Ishikawa (cell line): ENCODE results near the gene ZDHHC8.

Experiments used
- CEBPB ChIP-seq: IDR thresholded peaks from 2 replicates; pipeline ENCODE4 v1.6.1; 2012
- EGR1 ChIP-seq: IDR thresholded peaks from 2 replicates; pipeline ENCODE4 v1.6.1; 2012
- EP300 ChIP-seq: IDR thresholded peaks from 2 replicates; pipeline ENCODE4 v1.6.1; 2012; ENCODE audit warnings: borderline replicate concordance
- FOXM1 ChIP-seq: IDR thresholded peaks from 2 replicates; pipeline ENCODE4 v1.6.1; 2012; ENCODE audit warnings: low read depth, borderline replicate concordance
- MAX ChIP-seq: IDR thresholded peaks from 2 replicates; pipeline ENCODE4 v1.6.1; 2012
- RAD21 ChIP-seq: IDR thresholded peaks from 2 replicates; pipeline ENCODE4 v1.6.1; 2012; ENCODE audit warnings: low read depth
- TAF1 ChIP-seq: IDR thresholded peaks from 2 replicates; pipeline ENCODE4 v1.6.1; 2012; ENCODE audit warnings: low read depth, mild to moderate bottlenecking
- TCF12 ChIP-seq: IDR thresholded peaks from 2 replicates; pipeline ENCODE4 v1.6.1; 2012; ENCODE audit warnings: low read depth
- USF1 ChIP-seq: IDR thresholded peaks from 2 replicates; pipeline ENCODE4 v1.6.1; 2012
- YY1 ChIP-seq: IDR thresholded peaks from 2 replicates; pipeline ENCODE4 v1.6.1; 2012; ENCODE audit warnings: low read depth
- TF ChIP-seq, protein P1 (sequence below): IDR thresholded peaks from 2 replicates; pipeline ENCODE4 v1.6.1; 2012; ENCODE audit warnings: low read depth, mild to moderate bottlenecking

- TF ChIP-seq EP300 (no peak), MAX (no peak), TAF1 (0 out of 2 replicates have a peak, but pooled peaks have one; percentile 23), CEBPB (no peak), RAD21 (no peak), EGR1 (peak; percentile 59; the same call in 1 of the 2 replicates), YY1 (no peak; the same call in 1 of the 2 replicates), USF1 (peak; percentile 46; the same call in 1 of the 2 replicates), FOXM1 (no peak), TCF12 (no peak; the same call in 1 of the 2 replicates)
- TF ChIP-seq, protein P1, sequence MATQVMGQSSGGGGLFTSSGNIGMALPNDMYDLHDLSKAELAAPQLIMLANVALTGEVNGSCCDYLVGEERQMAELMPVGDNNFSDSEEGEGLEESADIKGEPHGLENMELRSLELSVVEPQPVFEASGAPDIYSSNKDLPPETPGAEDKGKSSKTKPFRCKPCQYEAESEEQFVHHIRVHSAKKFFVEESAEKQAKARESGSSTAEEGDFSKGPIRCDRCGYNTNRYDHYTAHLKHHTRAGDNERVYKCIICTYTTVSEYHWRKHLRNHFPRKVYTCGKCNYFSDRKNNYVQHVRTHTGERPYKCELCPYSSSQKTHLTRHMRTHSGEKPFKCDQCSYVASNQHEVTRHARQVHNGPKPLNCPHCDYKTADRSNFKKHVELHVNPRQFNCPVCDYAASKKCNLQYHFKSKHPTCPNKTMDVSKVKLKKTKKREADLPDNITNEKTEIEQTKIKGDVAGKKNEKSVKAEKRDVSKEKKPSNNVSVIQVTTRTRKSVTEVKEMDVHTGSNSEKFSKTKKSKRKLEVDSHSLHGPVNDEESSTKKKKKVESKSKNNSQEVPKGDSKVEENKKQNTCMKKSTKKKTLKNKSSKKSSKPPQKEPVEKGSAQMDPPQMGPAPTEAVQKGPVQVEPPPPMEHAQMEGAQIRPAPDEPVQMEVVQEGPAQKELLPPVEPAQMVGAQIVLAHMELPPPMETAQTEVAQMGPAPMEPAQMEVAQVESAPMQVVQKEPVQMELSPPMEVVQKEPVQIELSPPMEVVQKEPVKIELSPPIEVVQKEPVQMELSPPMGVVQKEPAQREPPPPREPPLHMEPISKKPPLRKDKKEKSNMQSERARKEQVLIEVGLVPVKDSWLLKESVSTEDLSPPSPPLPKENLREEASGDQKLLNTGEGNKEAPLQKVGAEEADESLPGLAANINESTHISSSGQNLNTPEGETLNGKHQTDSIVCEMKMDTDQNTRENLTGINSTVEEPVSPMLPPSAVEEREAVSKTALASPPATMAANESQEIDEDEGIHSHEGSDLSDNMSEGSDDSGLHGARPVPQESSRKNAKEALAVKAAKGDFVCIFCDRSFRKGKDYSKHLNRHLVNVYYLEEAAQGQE, result no peak; the same call in 1 of the 2 replicates
These were observed 13.8 kb upstream of the ZDHHC8 start for GRCh38 chr22:20117633-20118299.
